ENCODE results near the gene HPCAL4. TPM values are rescaled to one million over a fixed set of nuclear protein-coding genes. Genes with fewer than 3 reads are reported as not detected.
A peak's percentile ranks its signal among the peaks of the same experiment; 100 is the strongest.

The HPCAL4 gene
- total RNA-seq, 2 donors from 2014 or later: 0.66 to 9.1 TPM

DNA sequence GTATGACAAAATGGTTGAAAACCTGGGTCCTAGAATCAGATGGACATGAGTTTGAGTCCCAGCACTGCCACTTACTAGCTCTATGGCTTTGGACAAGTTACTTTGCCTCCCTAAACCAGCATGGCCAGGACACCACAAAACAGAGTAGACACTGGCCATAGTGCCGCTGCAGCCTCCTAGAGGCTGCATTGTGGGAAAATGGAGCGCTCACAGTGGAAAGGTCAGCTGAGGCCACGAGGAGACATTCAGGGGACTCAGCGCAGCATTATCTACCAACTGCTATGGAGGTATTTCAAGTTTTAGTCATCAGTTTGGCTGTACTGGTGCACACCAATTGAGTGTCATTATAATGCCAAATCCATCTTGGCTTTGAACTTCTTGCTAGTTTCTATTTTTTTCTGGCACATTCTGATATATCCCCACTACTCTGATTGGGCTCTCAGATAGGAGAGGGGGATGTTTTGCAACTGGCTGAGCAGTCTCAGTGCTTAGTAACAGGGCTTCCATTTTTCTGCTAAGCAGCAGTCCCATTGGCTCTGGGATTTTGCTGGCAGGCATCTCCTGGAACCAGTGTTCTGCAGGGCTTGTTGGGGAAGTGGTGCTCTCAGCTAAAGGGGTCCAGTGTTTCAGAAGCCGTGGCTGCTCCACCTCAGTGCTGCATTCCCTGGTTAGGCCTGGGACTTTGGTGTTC, 35.5 kb downstream of the HPCAL4 start:
- WGBS, 2 donors: 75 to 76% methylated on average over 5 of the region's 5 CpGs
- no peaks in the 10 kb centered on the region for H3K27me3 ChIP-seq
- DNase-seq: no peak
- no peak overlapping the region for H3K4me3 ChIP-seq
- intact Hi-C loops (cut with DNase I): no loop called here
- H3K36me3 ChIP-seq (replicated peaks in 1 of 2; ENCODE audit: insufficient read depth in 1 of 2, low read depth in 2 of 2): no peaks in the 10 kb centered on the region
- H3K27ac ChIP-seq: no peak overlapping the region
- TF ChIP-seq, protein P1, sequence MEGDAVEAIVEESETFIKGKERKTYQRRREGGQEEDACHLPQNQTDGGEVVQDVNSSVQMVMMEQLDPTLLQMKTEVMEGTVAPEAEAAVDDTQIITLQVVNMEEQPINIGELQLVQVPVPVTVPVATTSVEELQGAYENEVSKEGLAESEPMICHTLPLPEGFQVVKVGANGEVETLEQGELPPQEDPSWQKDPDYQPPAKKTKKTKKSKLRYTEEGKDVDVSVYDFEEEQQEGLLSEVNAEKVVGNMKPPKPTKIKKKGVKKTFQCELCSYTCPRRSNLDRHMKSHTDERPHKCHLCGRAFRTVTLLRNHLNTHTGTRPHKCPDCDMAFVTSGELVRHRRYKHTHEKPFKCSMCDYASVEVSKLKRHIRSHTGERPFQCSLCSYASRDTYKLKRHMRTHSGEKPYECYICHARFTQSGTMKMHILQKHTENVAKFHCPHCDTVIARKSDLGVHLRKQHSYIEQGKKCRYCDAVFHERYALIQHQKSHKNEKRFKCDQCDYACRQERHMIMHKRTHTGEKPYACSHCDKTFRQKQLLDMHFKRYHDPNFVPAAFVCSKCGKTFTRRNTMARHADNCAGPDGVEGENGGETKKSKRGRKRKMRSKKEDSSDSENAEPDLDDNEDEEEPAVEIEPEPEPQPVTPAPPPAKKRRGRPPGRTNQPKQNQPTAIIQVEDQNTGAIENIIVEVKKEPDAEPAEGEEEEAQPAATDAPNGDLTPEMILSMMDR (IDR thresholded peaks at IDR 0.05): no peak
- TF ChIP-seq POLR2A (IDR thresholded peaks at IDR 0.05): no peak
- H3K9me3 ChIP-seq: no peaks in the 10 kb centered on the region
- peaks cover 20% of the 10 kb centered on the region for H3K4me1 ChIP-seq
- ATAC-seq: no peak

DNA sequence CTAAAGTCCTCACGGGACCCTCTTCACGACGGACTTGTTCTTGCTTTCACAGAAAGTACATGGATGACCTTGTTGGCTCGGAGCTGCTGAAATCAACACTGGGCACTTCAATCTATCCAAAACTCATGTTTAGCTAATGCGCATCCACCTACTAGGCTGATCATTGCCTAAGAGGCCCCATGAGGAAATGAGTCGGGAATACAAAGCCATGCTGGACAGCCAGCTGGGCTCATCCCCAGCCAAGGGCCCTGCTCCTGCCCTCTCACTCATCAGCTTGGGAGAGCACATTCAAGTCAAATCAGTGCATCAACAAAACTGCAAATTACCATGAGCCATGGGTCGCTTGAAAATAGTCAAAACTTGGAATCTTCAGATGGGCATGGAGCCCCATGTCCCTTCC, 36.9 kb downstream of the HPCAL4 start:
- DNase-seq (no peak), ATAC-seq (no peak)
- intact Hi-C loops (cut with DNase I): loop anchor here (5.0 kb wide), 1 partner anchor 47 kb away; no protein-coding TSS in a partner anchor
- WGBS, 2 donors: 67 to 81% methylated on average over 7 of the region's 7 CpGs
- H3K9me3 ChIP-seq: no peaks in the 10 kb centered on the region
- peaks cover 26% of the 10 kb centered on the region for H3K4me1 ChIP-seq
- TF ChIP-seq POLR2A (IDR thresholded peaks at IDR 0.05): no peak
- TF ChIP-seq, protein P1 (IDR thresholded peaks at IDR 0.05): no peak
- H3K27ac ChIP-seq: no peak overlapping the region
- H3K27me3 ChIP-seq: no peaks in the 10 kb centered on the region
- no peak overlapping the region for H3K4me3 ChIP-seq
- no peaks in the 10 kb centered on the region for H3K36me3 ChIP-seq (replicated peaks in 1 of 2; ENCODE audit: insufficient read depth in 1 of 2, low read depth in 2 of 2)

DNA sequence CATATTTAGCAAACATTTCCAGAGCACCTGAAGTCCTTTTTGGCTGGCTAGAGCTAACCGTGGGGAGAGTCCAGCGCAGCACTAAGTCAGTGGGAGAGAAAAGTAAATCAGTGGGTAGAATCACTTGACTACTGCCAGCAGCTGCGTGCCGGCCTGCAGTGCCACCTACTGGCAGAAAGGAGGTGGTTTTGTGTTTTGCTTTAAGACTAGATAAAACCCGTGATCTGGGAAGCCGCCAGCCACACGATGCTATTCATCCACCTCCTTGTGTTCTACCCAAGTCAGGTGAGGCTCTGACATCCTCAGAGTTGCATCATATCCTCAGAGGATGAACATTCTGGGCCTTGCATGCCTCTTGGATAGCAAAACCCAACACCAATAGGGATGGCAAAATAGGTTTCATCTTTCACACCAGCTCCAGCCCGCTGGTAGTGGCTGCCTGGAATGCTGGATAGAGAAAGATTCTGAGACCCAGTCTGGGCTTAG, 37.6 kb downstream of the HPCAL4 start:
- intact Hi-C loops (cut with DNase I): loop anchor here (5.0 kb wide), 1 partner anchor 46 kb away; no protein-coding TSS in a partner anchor
- no peak overlapping the region for H3K4me3 ChIP-seq
- ATAC-seq: peak; percentile 81
- peaks cover 30% of the 10 kb centered on the region for H3K4me1 ChIP-seq
- H3K27ac ChIP-seq: peak overlapping the region in 2 of 4 donors; percentile 1 to 40
- WGBS, 2 donors: 2 to 3% methylated on average over 7 to 8 of the region's 8 CpGs
- TF ChIP-seq, protein P1 (IDR thresholded peaks at IDR 0.05): peak; percentile 85 to 95 (median 91)
- no peak for TF ChIP-seq POLR2A (IDR thresholded peaks at IDR 0.05)
- H3K36me3 ChIP-seq (replicated peaks in 1 of 2; ENCODE audit: insufficient read depth in 1 of 2, low read depth in 2 of 2): no peaks in the 10 kb centered on the region
- no peaks in the 10 kb centered on the region for H3K27me3 ChIP-seq
- peak; percentile 83 to 88 (median 83) for DNase-seq
- H3K9me3 ChIP-seq: no peaks in the 10 kb centered on the region

DNA sequence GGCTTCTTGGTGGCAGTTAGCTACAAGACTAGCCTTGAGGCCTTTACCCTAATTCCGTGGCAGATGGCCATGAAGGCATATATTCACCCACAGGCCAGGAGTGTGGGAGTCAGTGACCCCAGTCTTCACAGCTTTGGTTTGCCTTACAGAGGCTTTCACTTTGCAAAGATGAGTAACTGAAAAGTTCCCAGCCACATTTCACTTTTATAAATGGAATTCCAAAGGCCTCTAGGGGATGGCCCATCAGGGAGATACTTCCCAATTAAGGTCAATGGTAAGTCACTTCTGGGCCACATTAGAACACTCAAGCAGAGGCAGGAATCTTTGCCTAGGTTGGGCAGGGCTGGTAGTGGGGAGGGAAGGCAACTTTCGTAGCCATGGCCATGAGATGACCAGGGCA, 38.7 kb downstream of the HPCAL4 start:
- Histone ChIP-seq H3K9me3 (no peaks in the 10 kb centered on the region), H3K4me3 (no peak overlapping the region), H3K4me1 (peaks cover 41% of the 10 kb centered on the region), H3K36me3 (replicated peaks in 1 of 2; ENCODE audit: insufficient read depth in 1 of 2, low read depth in 2 of 2) (no peaks in the 10 kb centered on the region), H3K27me3 (no peaks in the 10 kb centered on the region), H3K27ac (peak overlapping the region in 1 of 4 donors; percentile 1)
- intact Hi-C loops (cut with DNase I): loop anchor here (5.0 kb wide), 1 partner anchor 45 kb away; no protein-coding TSS in a partner anchor
- no peak for DNase-seq
- peak; percentile 7 for ATAC-seq
- TF ChIP-seq, protein P1 (IDR thresholded peaks at IDR 0.05): no peak
- no peak for TF ChIP-seq POLR2A (IDR thresholded peaks at IDR 0.05)
- WGBS, 2 donors: 87 to 90% methylated on average over 2 of the region's 2 CpGs

Data from body of pancreas (tissue), 4 donors.